Loucy (cell line): Measurements from ENCODE around the gene TPO.

Experiments
- CTCF ChIP-seq: fragments of 200-600 bp; sonication (generic); conservative IDR thresholded peaks from 2 replicates; pipeline ENCODE4 v1.5.1; 2014; ENCODE audit warnings: mild to moderate bottlenecking, antibody characterized with exemption, low read length
- EZH2phosphoT487 ChIP-seq: fragments of 200-600 bp; IDR thresholded peaks from 2 replicates; pipeline ENCODE4 v1.6.1; 2018; ENCODE audit warnings: antibody characterized with exemption, mild to moderate bottlenecking, moderate library complexity, borderline replicate concordance

GRCh38 chr2:1492711-1493430, 79.6 kb downstream of the TPO start:
- TF ChIP-seq CTCF (no peak), EZH2phosphoT487 (no peak)
